H1 (cell line): Measurements from ENCODE around the gene SBSN. TPM values are rescaled to one million over a fixed set of nuclear protein-coding genes. Genes with fewer than 3 reads are reported as not detected.

ENCODE experiments used
- CHD1 ChIP-seq: IDR thresholded peaks from 2 replicates; pipeline ENCODE4 v1.6.1; 2012; ENCODE audit warnings: low read depth, low read length, improper control_type of control experiment
- HDAC2 ChIP-seq, 2 experiments: fragments of 300-600 bp in 1 of 2; sonication (generic) in 1 of 2; IDR thresholded peaks; 2 replicates each; pipeline ENCODE4 v1.6.1; 2011 to 2012; ENCODE audit warnings: low read depth in 2 of 2, low read length in 2 of 2, mild to moderate bottlenecking in 2 of 2, moderate library complexity in 2 of 2, borderline replicate concordance in 1 of 2, inconsistent platforms in 1 of 2
- SIN3A ChIP-seq, 2 experiments: IDR thresholded peaks in 1 of 2; conservative IDR thresholded peaks in 1 of 2; 2 replicates each; pipeline ENCODE4 v1.6.1; 2011 to 2012; ENCODE audit warnings: low read length in 2 of 2, improper control_type of control experiment in 1 of 2, low read depth in 1 of 2, mild to moderate bottlenecking in 1 of 2
- SUZ12 ChIP-seq: fragments of 200-600 bp; sonication (generic); IDR thresholded peaks from 2 replicates; pipeline ENCODE4 v1.6.1; 2012; ENCODE audit warnings: mild to moderate bottlenecking, inconsistent platforms, low read length, moderate library complexity, mixed read lengths
- polyA plus RNA-seq, 7 experiments: library from polyadenylated mRNA; depleted of rRNA in 3 of 7; stranded (reverse) in 5 of 7; unstranded in 2 of 7; fragments of >200 nt in 5 of 7; fragments of 200-250 nt in 2 of 7; gene quantifications; 1 replicate in 5 of 7; 2 replicates in 1 of 7; 4 replicates in 1 of 7; pipeline versions ENCODE4 v1.2.1 to v1.2.3, GENCODE V29; 2011 to 2013; ENCODE audit warnings: missing spikeins in 2 of 7, mixed read lengths in 2 of 7
- total RNA-seq: library from RNA; stranded (reverse); fragmentation: NEBNext Ultra II Directional; extraction: Animal tissue kit (Norgen Biotek cat#: 25700); gene quantifications from 2 replicates; pipeline ENCODE4 v1.2.1, GENCODE V29; 2021

Gene SBSN
- total and polyA plus RNA-seq, 2 of the 8 experiments (the other 6 are each of a cell fraction or from before 2014, with no cell fraction given): not detected

GRCh38 chr19:35524181-35524837 lies 3.8 kb downstream of the SBSN start (continued):
- TF ChIP-seq SIN3A (conservative IDR thresholded peaks at IDR 0.05 in 1 of 2, IDR thresholded peaks at IDR 0.05 in 1 of 2; ENCODE audit: low read depth in 1 of 2, low read length in 2 of 2) (no peak), SUZ12 (no peak), CHD1 (no peak), HDAC2 (IDR thresholded peaks at IDR 0.05; ENCODE audit: borderline replicate concordance in 1 of 2, low read depth in 2 of 2, low read length in 2 of 2) (0 out of 4 replicates have a peak, but pooled peaks of 1 of the 2 experiments have one; percentile 17)
